Testis (tissue), 2 donors: ENCODE measurements around the gene CSMD2.

Source experiments
- CTCF ChIP-seq, 3 experiments: fragments of 450-650 bp in 2 of 3; fragments of 200-600 bp in 1 of 3; sonication (generic) in 1 of 3; IDR thresholded peaks; one replicate each; pipeline ENCODE4 v1.5.1; 2016 to 2019; ENCODE audit warnings: antibody characterized with exemption in 3 of 3, mild to moderate bottlenecking in 2 of 3, moderate library complexity in 1 of 3
- POLR2A ChIP-seq: fragments of 450-650 bp; IDR thresholded peaks from one replicate; pipeline ENCODE4 v1.6.1; 2017; ENCODE audit warnings: antibody characterized with exemption, mild to moderate bottlenecking, moderate library complexity

DNA sequence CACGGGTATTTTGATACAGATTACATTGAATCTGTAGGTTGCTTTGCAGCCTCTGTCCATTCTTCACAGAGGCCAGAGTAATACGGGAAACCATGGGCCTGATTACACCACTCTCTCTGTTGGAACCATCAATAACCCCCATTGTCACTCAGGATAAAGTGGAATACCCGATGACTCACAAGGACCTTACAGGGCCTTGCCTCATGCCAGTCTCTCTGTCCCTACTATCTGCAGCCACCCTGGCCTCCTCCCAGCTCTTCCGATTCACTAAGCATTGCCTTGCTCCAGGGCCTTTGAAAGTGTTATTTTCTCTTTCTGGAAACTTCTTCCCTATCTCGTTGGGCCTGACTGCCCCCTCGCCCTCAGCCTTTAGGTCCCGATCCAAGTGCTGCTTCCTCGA, 239.4 kb downstream of the CSMD2 start:
- TF ChIP-seq POLR2A (no peak), CTCF (IDR thresholded peaks at IDR 0.05) (no peak)
